ENCODE data around the gene PEMT. TPM values are rescaled to one million over a fixed set of nuclear protein-coding genes. Genes with fewer than 3 reads are reported as not detected.

PEMT gene
- total and polyA plus RNA-seq, 2 experiments from 2014 or later, result 54.8 to 55.2 TPM

DNA sequence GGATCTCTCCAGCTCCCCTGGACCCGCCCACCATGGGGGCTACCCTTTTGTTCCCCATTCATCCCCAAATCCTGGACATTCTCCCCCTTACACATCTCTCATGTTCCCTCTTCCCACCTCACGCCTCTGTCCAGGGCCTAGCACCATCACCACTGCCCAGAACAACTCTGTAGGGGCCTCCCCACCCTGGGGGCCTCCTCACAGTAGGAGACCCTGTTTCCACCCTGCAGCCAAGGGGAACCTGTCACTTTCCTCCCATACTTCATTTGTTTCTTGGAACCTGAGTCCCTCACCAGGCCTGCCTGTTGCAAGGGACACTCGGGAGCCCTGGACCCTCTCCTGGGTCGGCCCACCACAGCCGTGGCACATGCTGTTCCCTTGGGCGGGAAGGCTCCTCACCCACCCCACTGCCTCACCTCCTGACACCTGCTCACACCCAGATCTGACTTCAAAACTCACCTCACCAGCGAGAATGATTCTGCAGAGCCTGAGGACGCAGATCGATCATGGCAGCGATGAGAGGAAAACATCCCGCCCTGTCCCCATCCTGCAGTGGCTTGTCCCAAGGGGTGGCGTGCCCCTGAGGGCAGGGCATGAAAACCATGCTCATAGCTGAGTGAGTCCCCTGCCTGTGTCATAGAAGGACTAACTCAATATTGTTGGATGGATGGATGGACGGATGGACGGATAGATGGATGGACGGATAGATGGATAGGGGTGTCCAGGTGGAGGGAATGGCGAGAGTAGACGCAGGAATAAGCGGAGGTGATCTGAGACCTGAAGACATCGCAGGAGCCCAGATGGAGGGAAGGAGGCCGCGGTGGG, 88.6 kb downstream of the PEMT start:
- TF ChIP-seq EZH2 (IDR thresholded peaks at IDR 0.05; ENCODE audit: low read depth, unreplicated experiment) (no peak), NANOG (IDR thresholded peaks at IDR 0.05; ENCODE audit: borderline replicate concordance) (no peak), POLR2AphosphoS5 (IDR thresholded peaks at IDR 0.05; ENCODE audit: low read depth) (no peak), CREB1 (CRISPR knock-in tag; IDR thresholded peaks at IDR 0.05; ENCODE audit: low read depth) (no peak), ZNF114 (CRISPR knock-in tag; IDR thresholded peaks at IDR 0.05) (no peak), ZNF331 (CRISPR knock-in tag; IDR thresholded peaks at IDR 0.05; ENCODE audit: low read depth) (no peak), CTCF (conservative IDR thresholded peaks at IDR 0.05; ENCODE audit: low read depth in 2 of 2) (no peak), REST (IDR thresholded peaks at IDR 0.05; ENCODE audit: unreplicated experiment) (no peak), EZH2phosphoT487 (IDR thresholded peaks at IDR 0.05; ENCODE audit: unreplicated experiment) (no peak), STAT1 (IDR thresholded peaks at IDR 0.05; ENCODE audit: unreplicated experiment) (no peak), JUNB (IDR thresholded peaks at IDR 0.05; ENCODE audit: unreplicated experiment) (no peak)
- TF ChIP-seq, protein P1, sequence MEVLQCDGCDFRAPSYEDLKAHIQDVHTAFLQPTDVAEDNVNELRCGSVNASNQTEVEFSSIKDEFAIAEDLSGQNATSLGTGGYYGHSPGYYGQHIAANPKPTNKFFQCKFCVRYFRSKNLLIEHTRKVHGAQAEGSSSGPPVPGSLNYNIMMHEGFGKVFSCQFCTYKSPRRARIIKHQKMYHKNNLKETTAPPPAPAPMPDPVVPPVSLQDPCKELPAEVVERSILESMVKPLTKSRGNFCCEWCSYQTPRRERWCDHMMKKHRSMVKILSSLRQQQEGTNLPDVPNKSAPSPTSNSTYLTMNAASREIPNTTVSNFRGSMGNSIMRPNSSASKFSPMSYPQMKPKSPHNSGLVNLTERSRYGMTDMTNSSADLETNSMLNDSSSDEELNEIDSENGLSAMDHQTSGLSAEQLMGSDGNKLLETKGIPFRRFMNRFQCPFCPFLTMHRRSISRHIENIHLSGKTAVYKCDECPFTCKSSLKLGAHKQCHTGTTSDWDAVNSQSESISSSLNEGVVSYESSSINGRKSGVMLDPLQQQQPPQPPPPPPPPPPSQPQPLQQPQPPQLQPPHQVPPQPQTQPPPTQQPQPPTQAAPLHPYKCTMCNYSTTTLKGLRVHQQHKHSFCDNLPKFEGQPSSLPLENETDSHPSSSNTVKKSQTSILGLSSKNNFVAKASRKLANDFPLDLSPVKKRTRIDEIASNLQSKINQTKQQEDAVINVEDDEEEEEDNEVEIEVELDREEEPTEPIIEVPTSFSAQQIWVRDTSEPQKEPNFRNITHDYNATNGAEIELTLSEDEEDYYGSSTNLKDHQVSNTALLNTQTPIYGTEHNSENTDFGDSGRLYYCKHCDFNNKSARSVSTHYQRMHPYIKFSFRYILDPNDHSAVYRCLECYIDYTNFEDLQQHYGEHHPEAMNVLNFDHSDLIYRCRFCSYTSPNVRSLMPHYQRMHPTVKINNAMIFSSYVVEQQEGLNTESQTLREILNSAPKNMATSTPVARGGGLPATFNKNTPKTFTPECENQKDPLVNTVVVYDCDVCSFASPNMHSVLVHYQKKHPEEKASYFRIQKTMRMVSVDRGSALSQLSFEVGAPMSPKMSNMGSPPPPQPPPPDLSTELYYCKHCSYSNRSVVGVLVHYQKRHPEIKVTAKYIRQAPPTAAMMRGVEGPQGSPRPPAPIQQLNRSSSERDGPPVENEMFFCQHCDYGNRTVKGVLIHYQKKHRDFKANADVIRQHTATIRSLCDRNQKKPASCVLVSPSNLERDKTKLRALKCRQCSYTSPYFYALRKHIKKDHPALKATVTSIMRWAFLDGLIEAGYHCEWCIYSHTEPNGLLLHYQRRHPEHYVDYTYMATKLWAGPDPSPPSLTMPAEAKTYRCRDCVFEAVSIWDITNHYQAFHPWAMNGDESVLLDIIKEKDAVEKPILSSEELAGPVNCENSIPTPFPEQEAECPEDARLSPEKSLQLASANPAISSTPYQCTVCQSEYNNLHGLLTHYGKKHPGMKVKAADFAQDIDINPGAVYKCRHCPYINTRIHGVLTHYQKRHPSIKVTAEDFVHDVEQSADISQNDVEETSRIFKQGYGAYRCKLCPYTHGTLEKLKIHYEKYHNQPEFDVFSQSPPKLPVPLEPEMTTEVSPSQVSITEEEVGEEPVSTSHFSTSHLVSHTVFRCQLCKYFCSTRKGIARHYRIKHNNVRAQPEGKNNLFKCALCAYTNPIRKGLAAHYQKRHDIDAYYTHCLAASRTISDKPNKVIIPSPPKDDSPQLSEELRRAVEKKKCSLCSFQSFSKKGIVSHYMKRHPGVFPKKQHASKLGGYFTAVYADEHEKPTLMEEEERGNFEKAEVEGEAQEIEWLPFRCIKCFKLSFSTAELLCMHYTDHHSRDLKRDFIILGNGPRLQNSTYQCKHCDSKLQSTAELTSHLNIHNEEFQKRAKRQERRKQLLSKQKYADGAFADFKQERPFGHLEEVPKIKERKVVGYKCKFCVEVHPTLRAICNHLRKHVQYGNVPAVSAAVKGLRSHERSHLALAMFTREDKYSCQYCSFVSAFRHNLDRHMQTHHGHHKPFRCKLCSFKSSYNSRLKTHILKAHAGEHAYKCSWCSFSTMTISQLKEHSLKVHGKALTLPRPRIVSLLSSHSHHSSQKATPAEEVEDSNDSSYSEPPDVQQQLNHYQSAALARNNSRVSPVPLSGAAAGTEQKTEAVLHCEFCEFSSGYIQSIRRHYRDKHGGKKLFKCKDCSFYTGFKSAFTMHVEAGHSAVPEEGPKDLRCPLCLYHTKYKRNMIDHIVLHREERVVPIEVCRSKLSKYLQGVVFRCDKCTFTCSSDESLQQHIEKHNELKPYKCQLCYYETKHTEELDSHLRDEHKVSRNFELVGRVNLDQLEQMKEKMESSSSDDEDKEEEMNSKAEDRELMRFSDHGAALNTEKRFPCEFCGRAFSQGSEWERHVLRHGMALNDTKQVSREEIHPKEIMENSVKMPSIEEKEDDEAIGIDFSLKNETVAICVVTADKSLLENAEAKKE (CRISPR knock-in tag; IDR thresholded peaks at IDR 0.05), result no peak
- TF ChIP-seq, protein P2, sequence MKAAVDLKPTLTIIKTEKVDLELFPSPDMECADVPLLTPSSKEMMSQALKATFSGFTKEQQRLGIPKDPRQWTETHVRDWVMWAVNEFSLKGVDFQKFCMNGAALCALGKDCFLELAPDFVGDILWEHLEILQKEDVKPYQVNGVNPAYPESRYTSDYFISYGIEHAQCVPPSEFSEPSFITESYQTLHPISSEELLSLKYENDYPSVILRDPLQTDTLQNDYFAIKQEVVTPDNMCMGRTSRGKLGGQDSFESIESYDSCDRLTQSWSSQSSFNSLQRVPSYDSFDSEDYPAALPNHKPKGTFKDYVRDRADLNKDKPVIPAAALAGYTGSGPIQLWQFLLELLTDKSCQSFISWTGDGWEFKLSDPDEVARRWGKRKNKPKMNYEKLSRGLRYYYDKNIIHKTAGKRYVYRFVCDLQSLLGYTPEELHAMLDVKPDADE (IDR thresholded peaks at IDR 0.05), result no peak
- Histone ChIP-seq H3K27me3 (ENCODE audit: insufficient read depth) (no peaks in the 10 kb centered on the region), H3K4me2 (no peak overlapping the region), H3K79me2 (replicated peaks; ENCODE audit: insufficient read depth) (no peaks in the 10 kb centered on the region), H2AFZ (no peak overlapping the region), H3K4me1 (ENCODE audit: insufficient read depth) (no peaks in the 10 kb centered on the region), H3K36me3 (ENCODE audit: insufficient read depth) (no peaks in the 10 kb centered on the region), H4K20me1 (replicated peaks; ENCODE audit: insufficient read depth) (no peaks in the 10 kb centered on the region; the same call in 1 of the 2 replicates), H3K9me2 (ENCODE audit: insufficient read depth) (no peaks in the 10 kb centered on the region), H3K4me3 (no peak overlapping the region), H3F3A (replicated peaks; ENCODE audit: low read depth) (no peaks in the 10 kb centered on the region), H3K27ac (ENCODE audit: low read depth) (no peak overlapping the region)
- ATAC-seq (no peak), DNase-seq (ENCODE audit: low spot score) (no peak)
- H3K36me3 Mint-ChIP-seq (ENCODE audit: low read depth), result no peaks in the 10 kb centered on the region; the same call in 2 of the 3 replicates
- peaks cover 10% of the 10 kb centered on the region for H3K27me3 Mint-ChIP-seq (ENCODE audit: insufficient read depth, low read depth, poor library complexity)
- no peaks in the 10 kb centered on the region for H3K9me3 Mint-ChIP-seq
- peaks cover 6% of the 10 kb centered on the region for H3K4me1 Mint-ChIP-seq
- H3K27ac Mint-ChIP-seq, result no peak overlapping the region
- H3K4me3 Mint-ChIP-seq, result no peak overlapping the region
